Activated gamma-delta T cell treated with Interleukin-2 at 50 U/mL for 16 hours (primary cell): ENCODE measurements around the gene BAIAP2.
"Not testable (repeated sequence)": the region's sequence is repeated elsewhere in the genome, so short reads cannot be mapped to it uniquely, and the experiment has no call there.

Experiments used
- DNase-seq: peaks from one replicate; pipeline ENCODE4 v3.0.0-alpha.2; 2020

The BAIAP2 gene

GRCh38 chr17:81022344-81022676, 12.6 kb upstream of the BAIAP2 start:
- DNase-seq: no peak

GRCh38 chr17:81025065-81025740, 9.7 kb upstream of the BAIAP2 start:
- no peak for DNase-seq

GRCh38 chr17:81025741-81026129, 9.2 kb upstream of the BAIAP2 start:
- no peak for DNase-seq

GRCh38 chr17:81026266-81027036, 8.5 kb upstream of the BAIAP2 start:
- no peak for DNase-seq

DNA sequence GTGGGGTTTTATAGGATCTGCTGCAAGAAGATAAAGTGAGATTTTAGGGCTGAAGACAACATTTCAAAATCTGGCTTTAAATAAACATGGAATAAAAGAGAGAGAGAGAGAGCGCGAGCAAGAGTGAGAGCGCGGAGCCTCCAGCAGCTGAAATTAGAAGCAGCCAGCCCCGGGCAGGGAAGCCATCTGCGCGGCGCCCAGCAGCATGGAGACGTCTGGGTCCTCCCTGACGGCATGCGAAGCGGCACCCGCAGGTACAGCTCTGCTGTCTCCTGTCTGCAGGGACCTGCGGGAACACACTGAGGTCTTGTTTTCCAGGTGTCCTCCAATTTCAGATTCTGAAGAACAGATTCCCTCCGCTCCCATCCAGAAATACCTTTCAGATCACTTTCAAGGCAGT, 7.9 kb upstream of the BAIAP2 start:
- no peak for DNase-seq

GRCh38 chr17:81027591-81028505, 7.1 kb upstream of the BAIAP2 start:
- no peak for DNase-seq

- no peak for DNase-seq
Observed at GRCh38 chr17:81028506-81028858, 6.5 kb upstream of the BAIAP2 start.

- DNase-seq: no peak
Observed at GRCh38 chr17:81029859-81030258, 5.1 kb upstream of the BAIAP2 start.

GRCh38 chr17:81030312-81030711, 4.6 kb upstream of the BAIAP2 start:
- DNase-seq: not testable (repeated sequence)

DNA sequence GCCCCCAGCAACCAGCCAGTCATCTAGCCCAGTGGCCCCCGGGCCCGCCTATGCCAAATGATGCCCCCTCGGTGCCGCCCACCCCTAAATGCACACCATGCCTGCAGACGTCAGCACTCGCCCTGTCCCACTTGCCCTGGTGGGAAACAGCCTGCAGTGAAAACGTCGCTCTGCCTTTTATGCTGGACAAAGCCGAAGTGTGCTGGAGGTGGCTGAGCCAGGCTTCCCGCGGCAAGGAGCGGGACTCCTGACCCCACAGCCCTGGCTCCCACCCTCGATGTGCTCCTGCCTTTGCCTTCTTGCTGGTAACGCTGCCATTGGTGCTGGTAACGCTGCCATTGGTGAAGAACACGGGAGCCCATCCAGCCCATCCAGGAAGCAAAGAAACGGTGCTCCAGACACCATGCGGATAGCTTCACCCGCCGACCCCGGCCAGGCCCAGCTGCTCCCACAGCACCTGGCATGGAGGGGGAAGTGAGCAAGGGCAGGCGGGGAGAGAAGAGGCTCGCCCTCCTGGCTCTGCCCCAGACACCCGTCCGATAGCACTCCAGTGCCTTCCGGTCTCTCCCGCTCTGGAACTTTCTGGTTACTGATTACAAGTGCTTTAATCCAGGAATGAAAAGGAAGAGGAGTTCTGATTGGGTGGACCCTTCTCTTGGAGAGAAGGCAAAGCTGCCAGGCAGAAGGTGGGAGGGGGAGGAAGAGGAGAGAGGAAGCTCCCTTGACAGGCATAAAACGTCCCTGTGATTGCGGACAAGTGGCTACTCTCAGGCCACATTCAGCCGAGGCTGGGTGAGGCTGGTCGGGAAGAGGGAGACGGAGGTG, 4.0 kb upstream of the BAIAP2 start:
- DNase-seq: no peak

GRCh38 chr17:81031566-81032550, 3.1 kb upstream of the BAIAP2 start:
- DNase-seq: no peak

DNA sequence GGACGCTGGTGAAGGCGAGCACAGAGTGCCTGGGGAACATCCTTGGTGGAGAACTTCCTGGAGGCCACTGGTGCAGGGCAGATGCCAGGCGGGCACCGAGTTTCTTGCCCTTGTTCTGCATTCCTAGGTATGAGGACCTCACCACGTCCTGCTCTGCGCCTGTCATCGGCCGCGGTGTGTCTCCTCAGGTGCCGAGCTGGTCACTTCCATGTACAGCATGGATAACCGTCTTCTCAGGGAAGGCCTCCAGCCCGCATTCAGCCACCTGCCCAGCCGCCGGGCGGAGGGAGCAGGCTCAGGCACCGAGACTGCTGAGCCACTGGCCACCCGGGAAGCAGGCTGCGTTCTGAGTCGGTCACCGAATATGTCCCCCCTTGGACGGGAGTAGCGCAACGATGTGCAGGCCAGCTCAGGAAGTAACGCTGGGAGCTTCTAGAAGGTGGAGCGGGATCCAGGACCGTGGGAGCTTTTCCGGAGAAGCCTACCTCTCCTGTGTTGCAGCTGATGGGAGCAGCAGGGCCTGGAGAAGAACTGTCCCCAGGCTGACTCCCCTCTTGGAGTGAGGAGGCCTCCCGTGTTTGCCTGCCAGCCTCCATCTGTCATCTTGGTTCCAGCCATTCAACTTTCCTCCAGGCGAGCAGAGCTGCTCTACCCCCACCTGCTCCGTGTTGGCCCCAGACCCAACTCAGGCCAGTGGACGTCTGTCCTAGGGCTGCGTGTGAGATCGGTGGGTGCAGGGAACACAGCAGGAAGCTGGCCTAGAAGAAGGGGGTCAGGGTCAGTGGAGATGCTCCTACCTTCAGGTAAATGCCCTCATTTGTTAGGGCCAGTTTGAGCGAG, 2.1 kb upstream of the BAIAP2 start:
- no peak for DNase-seq

DNA sequence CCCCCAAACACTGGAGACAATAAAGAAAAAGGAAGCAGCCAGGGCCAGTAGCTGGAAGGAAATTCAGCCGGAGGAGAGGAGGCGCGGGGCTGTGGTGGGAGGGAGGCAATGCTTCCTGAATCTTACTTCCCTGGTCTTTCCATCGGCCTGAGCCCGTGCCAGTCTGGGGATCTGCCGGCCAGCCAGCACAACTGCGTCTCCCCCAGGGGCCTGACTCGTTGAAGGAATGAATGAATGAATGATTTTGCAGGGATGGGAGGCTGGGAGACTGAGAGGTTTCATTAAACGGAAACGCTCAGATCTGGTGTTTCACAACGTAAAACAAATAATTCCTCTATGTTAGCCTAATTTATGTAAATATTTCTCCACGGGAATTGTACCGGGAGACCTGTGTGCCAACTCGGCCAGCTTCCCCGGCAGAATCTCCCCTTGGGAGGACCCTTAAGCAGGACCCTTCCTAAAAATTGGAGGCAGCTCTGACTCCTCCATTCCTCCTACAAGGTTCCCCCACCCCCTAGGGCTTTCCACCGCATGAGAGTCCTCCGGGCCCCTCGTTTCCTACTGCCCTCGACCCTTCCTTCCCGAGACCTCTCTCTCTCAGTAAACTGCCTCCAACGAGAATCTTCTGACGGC, 1.3 kb upstream of the BAIAP2 start:
- DNase-seq: no peak

- no peak for DNase-seq
Observed at GRCh38 chr17:81034168-81034777, 678 bp upstream of the BAIAP2 start.

GRCh38 chr17:81035521-81036196, 708 bp downstream of the BAIAP2 start:
- no peak for DNase-seq

DNA sequence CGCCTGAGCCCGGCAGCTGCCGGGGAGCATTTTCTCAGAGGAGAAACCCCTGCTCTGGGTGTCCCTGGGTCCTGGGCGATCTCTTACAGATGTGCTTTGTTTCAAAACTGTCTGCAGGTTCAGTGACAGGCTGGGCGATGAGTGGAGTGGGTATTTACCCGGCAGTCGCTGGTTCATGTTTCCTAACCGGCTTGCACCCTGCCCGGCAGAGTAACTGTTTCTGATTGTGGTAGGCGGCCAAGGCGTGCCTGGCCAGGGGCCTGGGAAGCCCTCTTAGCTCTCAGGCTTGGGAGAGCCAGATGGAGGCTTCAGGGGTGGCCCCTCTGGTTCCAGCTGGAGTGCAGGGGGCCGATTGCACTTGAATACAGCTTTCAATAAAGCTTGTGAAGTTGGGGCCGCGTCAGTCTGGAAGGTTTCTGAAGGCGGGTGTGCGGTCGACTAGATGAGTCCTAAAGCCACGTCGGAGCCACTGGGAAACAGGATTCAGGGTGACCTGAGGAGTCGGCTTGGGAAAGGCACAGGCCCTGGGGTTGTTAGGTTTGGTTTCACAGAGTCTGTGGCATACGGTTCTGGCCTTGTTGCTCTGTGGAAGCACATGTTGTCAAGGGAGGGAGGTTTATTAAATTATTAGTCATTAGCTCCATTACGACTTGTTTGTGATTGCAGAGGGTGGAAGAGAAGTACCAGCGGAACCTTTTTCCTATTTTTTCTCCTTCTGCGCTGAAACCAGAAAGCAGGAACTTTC, 1.4 kb downstream of the BAIAP2 start:
- no peak for DNase-seq

GRCh38 chr17:81037026-81037797, 2.3 kb downstream of the BAIAP2 start:
- no peak for DNase-seq
